Measurements from ENCODE around the gene PDHA2. TPM values are rescaled to one million over a fixed set of nuclear protein-coding genes. Genes with fewer than 3 reads are reported as not detected.

PDHA2 gene
- total RNA-seq (2022; extraction: Qiagen RNA extraction), result not detected in 5 replicates

DNA sequence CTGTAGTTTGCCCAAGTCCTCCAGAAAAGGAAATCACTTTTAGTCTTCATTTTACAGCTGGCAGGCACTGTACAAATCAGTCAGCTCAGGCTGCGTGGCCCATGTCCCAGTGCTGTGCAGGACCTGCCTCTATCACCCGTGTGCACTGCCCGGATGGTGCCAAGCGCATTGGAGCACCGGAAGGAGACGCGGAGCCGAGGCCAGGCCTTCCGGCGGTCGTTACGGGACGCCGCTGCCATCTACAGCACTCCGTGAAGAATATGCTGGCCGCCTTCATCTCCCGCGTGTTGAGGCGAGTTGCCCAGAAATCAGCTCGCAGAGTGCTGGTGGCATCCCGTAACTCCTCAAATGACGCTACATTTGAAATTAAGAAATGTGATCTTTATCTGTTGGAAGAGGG, at the start of gene PDHA2:
Gene PDHA2, plus strand, starts transcription at position 203 of the 400 bp plus-strand sequence. Its CDS starts 58 bp downstream, at position 261.

